SK-N-SH (cell line): ENCODE results near the gene CCDC30.

ENCODE experiments used
- CTCF ChIP-seq: fragments of 200-600 bp; sonication (generic); IDR thresholded peaks from 2 replicates; pipeline ENCODE4 v1.6.1; 2017; ENCODE audit warnings: antibody characterized with exemption, mild to moderate bottlenecking, moderate library complexity
- EZH2phosphoT487 ChIP-seq: fragments of 200-600 bp; sonication (generic); IDR thresholded peaks from 2 replicates; pipeline ENCODE4 v1.6.1; 2017; ENCODE audit warnings: low read depth, mixed run types, mild to moderate bottlenecking, antibody characterized with exemption, moderate library complexity, borderline replicate concordance
- MAX ChIP-seq: IDR thresholded peaks from 2 replicates; pipeline ENCODE4 v1.4.0; 2012; ENCODE audit warnings: low read depth
- NRF1 ChIP-seq: IDR thresholded peaks from 2 replicates; pipeline ENCODE4 v1.6.1; 2012; ENCODE audit warnings: low read depth, mild to moderate bottlenecking, low read length

DNA sequence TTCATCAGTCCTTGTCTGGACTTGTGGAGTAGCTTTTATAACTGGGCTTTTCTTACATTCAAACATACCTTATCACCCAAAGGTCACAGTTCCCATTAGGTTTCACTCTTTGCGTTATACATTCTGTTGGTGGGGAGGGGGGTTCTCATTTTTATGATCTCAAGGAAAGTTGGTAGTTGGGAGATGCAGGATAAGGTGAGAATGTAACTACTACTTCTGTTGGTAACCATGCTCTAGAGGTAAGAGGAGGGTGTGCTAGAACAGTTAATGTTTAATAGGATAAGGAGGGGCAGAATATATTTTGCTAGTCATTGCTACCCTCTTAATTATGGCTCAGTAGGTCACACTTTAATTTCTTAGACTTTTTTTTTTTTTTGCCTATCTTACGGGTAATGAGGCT is 229.8 kb downstream of the CCDC30 start:
- TF ChIP-seq EZH2phosphoT487 (no peak), CTCF (no peak), NRF1 (no peak), MAX (no peak)
